ENCODE measurements around the gene YAF2. TPM values are rescaled to one million over a fixed set of nuclear protein-coding genes. Genes with fewer than 3 reads are reported as not detected.

The YAF2 gene
- total RNA-seq, 1 experiment from 2014 or later: 49.6 TPM

DNA sequence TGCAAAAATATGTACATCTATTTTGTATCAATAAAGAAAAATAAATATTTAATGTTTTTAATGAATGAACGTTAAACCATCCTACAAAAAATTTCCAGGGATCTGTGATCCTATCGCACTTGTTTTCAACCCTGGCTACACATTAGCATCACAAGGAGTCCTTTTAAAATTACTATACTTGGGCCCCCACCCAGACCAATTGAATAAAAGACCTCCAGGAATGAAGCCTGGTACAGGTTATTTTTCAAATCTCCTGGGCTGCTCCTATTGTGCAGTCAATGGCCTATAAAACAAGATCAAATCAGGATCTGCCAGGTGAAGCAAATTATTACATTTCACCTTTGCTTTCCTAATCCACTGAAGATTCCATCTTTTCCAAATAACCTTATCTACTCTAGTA, 59.9 kb downstream of the YAF2 start:
- peaks cover 12% of the 10 kb centered on the region for H3K4me1 Mint-ChIP-seq (ENCODE audit: insufficient read depth, unreplicated experiment)
- BruUV-seq (replicated peaks): no TSS peak
- ChIA-PET POLR2A (interaction anchor here (1.9 kb wide), 1 partner anchor 12 kb away, joined by 5 read pairs; no protein-coding TSS in a partner anchor), CTCF (no interaction called here)
- no peak for TF ChIP-seq CTCF (IDR thresholded peaks at IDR 0.05; ENCODE audit: unreplicated experiment)
- no peak overlapping the region for H3K27ac Mint-ChIP-seq (ENCODE audit: low read depth, unreplicated experiment)
- no peak overlapping the region for H3K4me3 Mint-ChIP-seq (ENCODE audit: unreplicated experiment)
- intact Hi-C loops (cut with micrococcal nuclease): no loop called here
- peaks cover 11% of the 10 kb centered on the region for H3K9me3 Mint-ChIP-seq (ENCODE audit: unreplicated experiment)
- no peak for DNase-seq (ENCODE audit: unreplicated experiment)
- peaks cover 13% of the 10 kb centered on the region for H3K36me3 Mint-ChIP-seq (ENCODE audit: insufficient read depth, unreplicated experiment)
- H3K27me3 Mint-ChIP-seq (ENCODE audit: insufficient read depth, unreplicated experiment): no peaks in the 10 kb centered on the region

DNA sequence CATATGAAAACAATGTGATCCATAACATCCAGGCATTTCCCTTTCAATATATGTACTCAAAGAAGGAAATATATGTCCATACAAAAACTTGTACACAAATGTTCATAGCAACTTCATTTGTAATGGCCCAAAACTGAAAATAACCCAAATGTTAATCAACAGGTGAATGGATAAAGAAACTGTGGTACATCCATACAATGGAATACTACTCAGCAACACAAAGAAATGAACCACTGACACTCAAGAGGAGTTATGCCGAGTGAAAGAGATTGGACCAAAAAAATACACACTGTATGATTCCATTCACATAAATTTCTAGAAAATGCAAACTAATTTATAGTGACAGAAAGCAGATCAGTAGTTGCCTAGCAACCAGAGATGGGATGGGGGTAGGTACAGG, 63.1 kb downstream of the YAF2 start:
- TF ChIP-seq CTCF (IDR thresholded peaks at IDR 0.05; ENCODE audit: unreplicated experiment): no peak
- intact Hi-C loops (cut with micrococcal nuclease): no loop called here
- POLR2A ChIA-PET: no interaction called here
- H3K4me3 Mint-ChIP-seq (ENCODE audit: unreplicated experiment): no peak overlapping the region
- peaks cover 20% of the 10 kb centered on the region for H3K36me3 Mint-ChIP-seq (ENCODE audit: insufficient read depth, unreplicated experiment)
- CTCF ChIA-PET: no interaction called here
- no peak for DNase-seq (ENCODE audit: unreplicated experiment)
- no peaks in the 10 kb centered on the region for H3K27me3 Mint-ChIP-seq (ENCODE audit: insufficient read depth, unreplicated experiment)
- peaks cover 11% of the 10 kb centered on the region for H3K9me3 Mint-ChIP-seq (ENCODE audit: unreplicated experiment)
- H3K4me1 Mint-ChIP-seq (ENCODE audit: insufficient read depth, unreplicated experiment): peaks cover 11% of the 10 kb centered on the region
- no peak overlapping the region for H3K27ac Mint-ChIP-seq (ENCODE audit: low read depth, unreplicated experiment)
- BruUV-seq (replicated peaks): no TSS peak

DNA sequence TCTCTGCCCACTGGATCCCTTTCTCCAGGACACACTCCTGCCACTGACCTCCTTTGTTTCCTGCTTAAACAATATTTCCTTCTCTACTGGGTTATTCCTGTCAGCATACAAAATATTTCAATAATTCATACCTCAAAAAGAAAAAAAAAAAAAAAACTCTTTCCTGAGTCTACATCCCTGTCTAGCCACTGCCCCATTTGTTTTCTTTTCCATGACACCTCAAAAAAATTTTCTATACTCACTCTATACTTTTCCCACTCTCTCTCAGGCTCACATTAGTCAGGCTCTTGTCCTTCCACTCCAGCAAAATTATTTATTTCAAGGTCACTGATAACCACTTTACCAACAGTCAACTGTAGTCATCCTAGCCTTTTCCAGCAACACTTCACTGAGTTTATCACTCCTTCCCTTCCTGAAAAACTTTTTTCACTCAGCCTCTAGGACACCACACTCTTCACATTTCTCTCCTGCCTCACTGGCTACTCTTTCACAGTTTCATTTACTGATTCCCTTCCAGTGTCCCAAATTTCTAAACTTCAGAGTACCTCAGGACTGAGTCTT, 64.0 kb downstream of the YAF2 start:
- H3K9me3 Mint-ChIP-seq (ENCODE audit: unreplicated experiment): peaks cover 11% of the 10 kb centered on the region
- no peak for DNase-seq (ENCODE audit: unreplicated experiment)
- POLR2A ChIA-PET: no interaction called here
- no peak for TF ChIP-seq CTCF (IDR thresholded peaks at IDR 0.05; ENCODE audit: unreplicated experiment)
- intact Hi-C loops (cut with micrococcal nuclease): no loop called here
- H3K4me1 Mint-ChIP-seq (ENCODE audit: insufficient read depth, unreplicated experiment): peaks cover 11% of the 10 kb centered on the region
- CTCF ChIA-PET: no interaction called here
- no peak overlapping the region for H3K4me3 Mint-ChIP-seq (ENCODE audit: unreplicated experiment)
- peaks cover 26% of the 10 kb centered on the region for H3K36me3 Mint-ChIP-seq (ENCODE audit: insufficient read depth, unreplicated experiment)
- no peaks in the 10 kb centered on the region for H3K27me3 Mint-ChIP-seq (ENCODE audit: insufficient read depth, unreplicated experiment)
- no peak overlapping the region for H3K27ac Mint-ChIP-seq (ENCODE audit: low read depth, unreplicated experiment)
- no TSS peak for BruUV-seq (replicated peaks)

- BruUV-seq (replicated peaks): no TSS peak
- POLR2A ChIA-PET: interaction anchor here (1.3 kb wide), 1 partner anchor 28 kb away, joined by 4 read pairs; the partner anchor contains the start of gene GXYLT1
Measured at GRCh38 chr12:42172441-42173210, 65.4 kb downstream of the YAF2 start.

More at GRCh38 chr12:42172441-42173210, 65.4 kb downstream of the YAF2 start:
- TF ChIP-seq CTCF (IDR thresholded peaks at IDR 0.05; ENCODE audit: unreplicated experiment): no peak
- no peak for DNase-seq (ENCODE audit: unreplicated experiment)
- Mint-ChIP-seq H3K27ac (ENCODE audit: low read depth, unreplicated experiment) (no peak overlapping the region), H3K36me3 (ENCODE audit: insufficient read depth, unreplicated experiment) (peaks cover 28% of the 10 kb centered on the region), H3K9me3 (ENCODE audit: unreplicated experiment) (peaks cover 11% of the 10 kb centered on the region), H3K4me3 (ENCODE audit: unreplicated experiment) (no peak overlapping the region), H3K27me3 (ENCODE audit: insufficient read depth, unreplicated experiment) (no peaks in the 10 kb centered on the region), H3K4me1 (ENCODE audit: insufficient read depth, unreplicated experiment) (peaks cover 11% of the 10 kb centered on the region)
- CTCF ChIA-PET: no interaction called here
- intact Hi-C loops (cut with micrococcal nuclease): no loop called here
